Endothelial cell of umbilical vein (primary cell): Measurements from ENCODE around the gene CSGALNACT2. TPM values are rescaled to one million over a fixed set of nuclear protein-coding genes. Genes with fewer than 3 reads are reported as not detected.

Source experiments
- BruUV-seq: library from RNA; stranded (reverse); fragments of 400-500 nt; replicated peaks from 2 replicates; lab custom pipeline; 2021; lab: Mats Ljungman, UMichigan
- CTCF ChIA-PET: fragments of 300-600, 350-600 bp; sonication (Branson Sonifier 250); formaldehyde crosslinking; loops from one replicate; lab custom pipeline; 2021; ENCODE audit warnings: antibody characterized with exemption, inconsistent platforms; lab: Charles Lee
- POLR2A ChIA-PET: fragments of 300-600, 350-600 bp; sonication (Branson Sonifier 250); formaldehyde crosslinking; loops from one replicate; lab custom pipeline; 2021; ENCODE audit warnings: antibody characterized with exemption, inconsistent platforms; lab: Charles Lee
- DNase-seq: peaks from one replicate; pipeline ENCODE4 v3.0.0-alpha.2; 2011; ENCODE audit warnings: low read depth, low spot score
- FAIRE-seq: peaks from 2 replicates; lab custom pipeline; 2011; peaks lifted over from hg19 to GRCh38; lab: Jason Lieb, UNC
- H2AFZ ChIP-seq: 2 replicates; pipeline ENCODE4 v1.6.0; 2012; ENCODE audit warnings: low read depth, low read length, control low read depth, inconsistent platforms
- H3K27ac ChIP-seq: 2 replicates; pipeline ENCODE4 v1.5.1; 2011; ENCODE audit warnings: low read depth, mild to moderate bottlenecking, control low read depth, low read length, moderate library complexity; ENCODE audit not compliant: insufficient read depth
- H3K27me3 ChIP-seq, 2 experiments: 2 replicates each; pipeline versions ENCODE4 v1.6.0 to v1.6.1; 2011; ENCODE audit warnings: low read length in 2 of 2, mixed read lengths in 1 of 2; ENCODE audit not compliant: control insufficient read depth in 2 of 2, insufficient read depth in 2 of 2
- H3K36me3 ChIP-seq, 2 experiments: 2 replicates in 1 of 2; 3 replicates in 1 of 2; pipeline ENCODE4 v1.5.1; 2011; ENCODE audit warnings: low read length in 2 of 2, mild to moderate bottlenecking in 1 of 2, moderate library complexity in 1 of 2; ENCODE audit not compliant: control insufficient read depth in 2 of 2, insufficient read depth in 2 of 2; ENCODE audit errors: extremely low read depth in 1 of 2
- H3K4me1 ChIP-seq: 3 replicates; pipeline ENCODE4 v1.5.1; 2011; ENCODE audit warnings: mild to moderate bottlenecking, low read length; ENCODE audit not compliant: control insufficient read depth, insufficient read depth; ENCODE audit errors: extremely low read depth
- H3K4me2 ChIP-seq: 2 replicates; pipeline ENCODE4 v1.6.1; 2011; ENCODE audit warnings: low read length, control low read depth, mixed read lengths; ENCODE audit not compliant: insufficient read depth
- H3K4me3 ChIP-seq, 3 experiments: fragments of 200-600 bp in 1 of 3; sonication (generic), shearing (Covaris generic) in 1 of 3; replicated peaks in 1 of 3; 2 replicates each; pipeline ENCODE4 v1.5.1; 2011 to 2016; ENCODE audit warnings: control low read depth in 3 of 3, low read length in 3 of 3, mild to moderate bottlenecking in 2 of 3, inconsistent platforms in 1 of 3, low read depth in 1 of 3, moderate library complexity in 1 of 3; ENCODE audit not compliant: insufficient read depth in 1 of 3
- H3K79me2 ChIP-seq: 2 replicates; pipeline ENCODE4 v1.6.0; 2012; ENCODE audit warnings: low read length, inconsistent platforms; ENCODE audit not compliant: control insufficient read depth, insufficient read depth
- H3K9ac ChIP-seq: replicated peaks from 2 replicates; pipeline ENCODE3; 2011; ENCODE audit warnings: low read length, control low read depth; ENCODE audit not compliant: insufficient read depth; ENCODE audit errors: extremely low read depth
- H3K9me1 ChIP-seq: replicated peaks from 3 replicates; pipeline ENCODE4 v1.6.0; 2011; ENCODE audit warnings: mild to moderate bottlenecking, low read length; ENCODE audit not compliant: control insufficient read depth, insufficient read depth; ENCODE audit errors: extremely low read depth
- H3K9me3 ChIP-seq: replicated peaks from 2 replicates; pipeline ENCODE4 v1.5.1; 2012; ENCODE audit warnings: low read length, inconsistent platforms; ENCODE audit not compliant: control insufficient read depth, insufficient read depth
- H4K20me1 ChIP-seq: replicated peaks from 2 replicates; pipeline ENCODE3; 2011; ENCODE audit warnings: mild to moderate bottlenecking, low read length; ENCODE audit not compliant: control insufficient read depth, insufficient read depth; ENCODE audit errors: extremely low read depth
- FOS ChIP-seq: IDR thresholded peaks from 2 replicates; pipeline ENCODE4 v1.6.1; 2011; ENCODE audit warnings: mild to moderate bottlenecking, low read length, moderate library complexity, borderline replicate concordance; ENCODE audit not compliant: insufficient read depth
- GATA2 ChIP-seq: IDR thresholded peaks from 2 replicates; pipeline ENCODE4 v1.7.0; 2011; ENCODE audit warnings: low read depth, mild to moderate bottlenecking, moderate library complexity, mixed read lengths, low read length; ENCODE audit not compliant: insufficient read length, insufficient read depth
- JUN ChIP-seq: IDR thresholded peaks from 2 replicates; pipeline ENCODE4 v1.6.1; 2011; ENCODE audit warnings: borderline replicate concordance, low read depth; ENCODE audit not compliant: insufficient read length, insufficient read depth
- MYC ChIP-seq: IDR thresholded peaks from one replicate; pipeline ENCODE4 v1.6.1; 2011; ENCODE audit warnings: mild to moderate bottlenecking, low read depth, low read length
- POLR2A ChIP-seq: IDR thresholded peaks from 2 replicates; pipeline ENCODE4 v1.6.1; 2012; ENCODE audit warnings: low read depth, mild to moderate bottlenecking, control low read depth, low read length
- POLR2AphosphoS5 ChIP-seq: IDR thresholded peaks from 2 replicates; pipeline ENCODE4 v1.6.1; 2012; ENCODE audit warnings: low read depth, mild to moderate bottlenecking, control low read depth, low read length, moderate library complexity; ENCODE audit not compliant: insufficient read depth
- dilution Hi-C: fragments of 300-500 bp; cut with MboI; formaldehyde crosslinking; loops from one replicate; pipeline ENCODE4 v1.15.0; 2019; ENCODE audit warnings: low sequenced_read_pairs; ENCODE audit not compliant: extremely low pct_ligation_motif_present
- intact Hi-C: fragments of 100-400 bp; cut with micrococcal nuclease; formaldehyde crosslinking; loops from one replicate; pipeline ENCODE4 v1.10.0; 2022
- polyA plus RNA-seq, 4 experiments: library from polyadenylated mRNA; depleted of rRNA in 3 of 4; stranded (reverse) in 3 of 4; unstranded in 1 of 4; fragments of >200 nt; gene quantifications; 2 replicates each; pipeline versions ENCODE4 v1.2.1 to v1.2.3, GENCODE V29; 2011 to 2012; ENCODE audit warnings: missing spikeins in 1 of 4
- total RNA-seq: library from RNA; stranded (reverse); gene quantifications from 2 replicates; pipeline ENCODE4 v1.2.3, GENCODE V29; 2021
- TF ChIP-seq, protein P1 (sequence below), 2 donors: IDR thresholded peaks; 1 replicate in 1 of 2; 2 replicates in 1 of 2; pipeline ENCODE4 v1.5.1; 2011; ENCODE audit warnings: low read length in 2 of 2, mild to moderate bottlenecking in 2 of 2, moderate library complexity in 2 of 2, control low read depth in 1 of 2, inconsistent platforms in 1 of 2, low read depth in 1 of 2; ENCODE audit not compliant: insufficient read depth in 1 of 2; ENCODE audit errors: extremely low read depth in 1 of 2
- TF ChIP-seq, protein P2 (sequence below): IDR thresholded peaks from 2 replicates; pipeline ENCODE4 v1.6.1; 2011; ENCODE audit not compliant: insufficient read depth, insufficient read length

CSGALNACT2 gene
- total and polyA plus RNA-seq, 2 donors (not counting 3 experiments of a cell fraction or from before 2014, with no cell fraction given) = 9.7 to 17.7 TPM

DNA sequence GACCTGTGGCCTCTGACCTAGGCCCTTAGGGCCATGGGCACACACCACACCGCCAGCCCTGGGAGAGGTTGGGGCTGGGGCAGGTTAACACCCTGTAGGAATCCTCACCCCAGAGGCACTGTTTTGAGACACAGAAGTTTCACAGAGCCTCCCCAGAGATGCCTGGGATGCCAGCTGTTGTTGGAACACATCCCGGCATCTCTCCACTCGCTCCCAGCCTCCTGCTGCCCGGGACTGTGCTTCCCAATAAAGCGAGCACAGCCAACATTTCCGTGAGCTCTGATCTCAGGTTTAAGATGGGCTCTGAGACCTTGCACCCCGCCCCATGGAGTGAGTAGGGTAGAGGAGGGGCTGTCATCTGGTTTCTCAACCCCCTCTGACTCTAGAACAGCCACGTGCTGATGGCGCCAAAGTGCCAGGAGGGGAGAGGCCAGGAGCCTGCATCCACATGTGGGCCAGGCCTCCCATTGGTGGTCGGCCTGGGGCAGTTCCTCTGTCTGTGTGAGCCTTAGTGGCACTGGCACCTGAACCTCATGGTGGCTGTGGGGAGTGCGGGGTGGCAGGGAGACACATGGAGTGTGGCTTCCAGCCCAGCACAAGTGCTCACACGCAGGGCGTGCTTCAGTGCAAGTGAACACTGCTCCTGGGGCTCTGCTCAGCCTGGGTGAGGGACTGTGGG is 73.9 kb downstream of the CSGALNACT2 start:
- no peaks in the 10 kb centered on the region for H3K36me3 ChIP-seq
- FAIRE-seq (no peak), DNase-seq (no peak)
- no peaks in the 10 kb centered on the region for H4K20me1 ChIP-seq
- no peaks in the 10 kb centered on the region for H3K4me1 ChIP-seq
- H3K27ac ChIP-seq = no peak overlapping the region
- dilution Hi-C loops (no loop called here), intact Hi-C loops (no loop called here)
- TF ChIP-seq, protein P1, sequence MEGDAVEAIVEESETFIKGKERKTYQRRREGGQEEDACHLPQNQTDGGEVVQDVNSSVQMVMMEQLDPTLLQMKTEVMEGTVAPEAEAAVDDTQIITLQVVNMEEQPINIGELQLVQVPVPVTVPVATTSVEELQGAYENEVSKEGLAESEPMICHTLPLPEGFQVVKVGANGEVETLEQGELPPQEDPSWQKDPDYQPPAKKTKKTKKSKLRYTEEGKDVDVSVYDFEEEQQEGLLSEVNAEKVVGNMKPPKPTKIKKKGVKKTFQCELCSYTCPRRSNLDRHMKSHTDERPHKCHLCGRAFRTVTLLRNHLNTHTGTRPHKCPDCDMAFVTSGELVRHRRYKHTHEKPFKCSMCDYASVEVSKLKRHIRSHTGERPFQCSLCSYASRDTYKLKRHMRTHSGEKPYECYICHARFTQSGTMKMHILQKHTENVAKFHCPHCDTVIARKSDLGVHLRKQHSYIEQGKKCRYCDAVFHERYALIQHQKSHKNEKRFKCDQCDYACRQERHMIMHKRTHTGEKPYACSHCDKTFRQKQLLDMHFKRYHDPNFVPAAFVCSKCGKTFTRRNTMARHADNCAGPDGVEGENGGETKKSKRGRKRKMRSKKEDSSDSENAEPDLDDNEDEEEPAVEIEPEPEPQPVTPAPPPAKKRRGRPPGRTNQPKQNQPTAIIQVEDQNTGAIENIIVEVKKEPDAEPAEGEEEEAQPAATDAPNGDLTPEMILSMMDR (IDR thresholded peaks at IDR 0.05; ENCODE audit: extremely low read depth in 1 of 2, insufficient read depth in 1 of 2, low read depth in 1 of 2, low read length in 2 of 2) = no peak
- TF ChIP-seq JUN (no peak), GATA2 (no peak), FOS (no peak), POLR2A (no peak), MYC (no peak), POLR2AphosphoS5 (no peak)
- TF ChIP-seq, protein P2, sequence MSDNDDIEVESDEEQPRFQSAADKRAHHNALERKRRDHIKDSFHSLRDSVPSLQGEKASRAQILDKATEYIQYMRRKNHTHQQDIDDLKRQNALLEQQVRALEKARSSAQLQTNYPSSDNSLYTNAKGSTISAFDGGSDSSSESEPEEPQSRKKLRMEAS = no peak
- no peak overlapping the region for H3K9ac ChIP-seq
- no peaks in the 10 kb centered on the region for H3K27me3 ChIP-seq
- H3K9me3 ChIP-seq = no peaks in the 10 kb centered on the region
- H3K4me3 ChIP-seq = no peak overlapping the region
- ChIA-PET POLR2A (interaction anchor here (0.5 kb wide), 1 partner anchor 9 kb away, joined by 3 read pairs; no protein-coding TSS in a partner anchor), CTCF (interaction anchor here (2.0 to 2.2 kb wide), 2 partner anchors 8 to 11 kb away, joined by 4 to 7 read pairs; no protein-coding TSS in a partner anchor)
- no peaks in the 10 kb centered on the region for H3K9me1 ChIP-seq
- H2AFZ ChIP-seq = no peak overlapping the region
- no TSS peak for BruUV-seq
- no peaks in the 10 kb centered on the region for H3K79me2 ChIP-seq
- H3K4me2 ChIP-seq = no peak overlapping the region
